ENCODE measurements around the gene METTL24.
"Not testable (repeated sequence)": the region's sequence is repeated elsewhere in the genome, so short reads cannot be mapped to it uniquely, and the experiment has no call there.

DNA sequence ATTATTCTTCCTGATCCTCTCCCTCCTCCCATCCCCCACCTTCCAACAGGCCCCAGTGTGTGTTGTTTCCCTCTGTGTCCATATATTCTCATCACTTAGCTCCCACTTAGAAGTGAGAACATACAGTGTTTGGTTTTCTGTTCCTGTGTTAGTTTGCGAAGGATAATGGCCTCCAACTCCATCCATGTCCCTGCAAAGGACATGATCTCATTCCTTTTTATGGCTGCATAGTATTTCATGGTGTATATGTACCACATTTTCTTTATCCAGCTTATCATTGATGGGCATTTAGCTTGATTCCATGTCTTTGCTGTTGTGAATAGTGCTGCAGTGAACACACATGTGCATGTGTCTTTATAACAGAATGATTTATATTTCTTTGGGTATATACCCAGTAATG, 122.1 kb downstream of the METTL24 start:
- TF ChIP-seq, protein P1, sequence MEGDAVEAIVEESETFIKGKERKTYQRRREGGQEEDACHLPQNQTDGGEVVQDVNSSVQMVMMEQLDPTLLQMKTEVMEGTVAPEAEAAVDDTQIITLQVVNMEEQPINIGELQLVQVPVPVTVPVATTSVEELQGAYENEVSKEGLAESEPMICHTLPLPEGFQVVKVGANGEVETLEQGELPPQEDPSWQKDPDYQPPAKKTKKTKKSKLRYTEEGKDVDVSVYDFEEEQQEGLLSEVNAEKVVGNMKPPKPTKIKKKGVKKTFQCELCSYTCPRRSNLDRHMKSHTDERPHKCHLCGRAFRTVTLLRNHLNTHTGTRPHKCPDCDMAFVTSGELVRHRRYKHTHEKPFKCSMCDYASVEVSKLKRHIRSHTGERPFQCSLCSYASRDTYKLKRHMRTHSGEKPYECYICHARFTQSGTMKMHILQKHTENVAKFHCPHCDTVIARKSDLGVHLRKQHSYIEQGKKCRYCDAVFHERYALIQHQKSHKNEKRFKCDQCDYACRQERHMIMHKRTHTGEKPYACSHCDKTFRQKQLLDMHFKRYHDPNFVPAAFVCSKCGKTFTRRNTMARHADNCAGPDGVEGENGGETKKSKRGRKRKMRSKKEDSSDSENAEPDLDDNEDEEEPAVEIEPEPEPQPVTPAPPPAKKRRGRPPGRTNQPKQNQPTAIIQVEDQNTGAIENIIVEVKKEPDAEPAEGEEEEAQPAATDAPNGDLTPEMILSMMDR (IDR thresholded peaks at IDR 0.05) = not testable (repeated sequence)
- TF ChIP-seq EZH2phosphoT487, EZH2 (IDR thresholded peaks at IDR 0.05): not testable (repeated sequence)
